Ovary (tissue), 3 donors: Measurements from ENCODE around the gene ACAN.

ENCODE experiments used
- EP300 ChIP-seq: sonication (generic); formaldehyde crosslinking; IDR thresholded peaks from one replicate; pipeline ENCODE4 v1.6.1; 2017; ENCODE audit warnings: antibody characterized with exemption
- POLR2A ChIP-seq: fragments of 450-650 bp; IDR thresholded peaks from one replicate; pipeline ENCODE4 v1.6.1; 2017; ENCODE audit warnings: antibody characterized with exemption, mild to moderate bottlenecking, moderate library complexity
- TF ChIP-seq, protein P1 (sequence below), 3 donors: fragments of 450-650 bp in 2 of 3; fragments of 200-600 bp in 1 of 3; IDR thresholded peaks; one replicate each; pipeline versions ENCODE4 v1.5.1 to v1.8.0; 2016 to 2022; ENCODE audit warnings: antibody characterized with exemption in 3 of 3, mild to moderate bottlenecking in 1 of 3
- donor health status: DM: no; HTN: no; CAD: no.

DNA sequence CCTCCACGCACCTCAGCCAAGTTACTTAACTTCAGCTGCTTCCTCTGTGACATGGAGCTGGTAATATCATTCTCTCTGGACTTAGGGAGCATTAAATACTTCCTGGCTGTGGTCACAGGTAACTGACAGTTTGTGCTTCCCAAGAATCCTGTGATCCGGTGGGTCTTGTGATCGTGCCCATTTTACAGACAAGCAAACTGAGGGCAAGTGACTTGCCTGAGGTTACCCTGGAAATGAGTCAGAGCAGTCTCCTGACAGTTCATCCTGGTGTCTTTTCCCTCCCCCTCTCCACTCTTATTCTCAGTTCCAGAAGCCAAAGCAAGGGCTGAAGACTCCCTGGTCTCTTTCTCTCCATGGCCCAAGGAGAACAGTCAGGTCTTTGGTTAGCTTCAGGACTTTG lies 35.9 kb downstream of the ACAN start:
- TF ChIP-seq, protein P1, sequence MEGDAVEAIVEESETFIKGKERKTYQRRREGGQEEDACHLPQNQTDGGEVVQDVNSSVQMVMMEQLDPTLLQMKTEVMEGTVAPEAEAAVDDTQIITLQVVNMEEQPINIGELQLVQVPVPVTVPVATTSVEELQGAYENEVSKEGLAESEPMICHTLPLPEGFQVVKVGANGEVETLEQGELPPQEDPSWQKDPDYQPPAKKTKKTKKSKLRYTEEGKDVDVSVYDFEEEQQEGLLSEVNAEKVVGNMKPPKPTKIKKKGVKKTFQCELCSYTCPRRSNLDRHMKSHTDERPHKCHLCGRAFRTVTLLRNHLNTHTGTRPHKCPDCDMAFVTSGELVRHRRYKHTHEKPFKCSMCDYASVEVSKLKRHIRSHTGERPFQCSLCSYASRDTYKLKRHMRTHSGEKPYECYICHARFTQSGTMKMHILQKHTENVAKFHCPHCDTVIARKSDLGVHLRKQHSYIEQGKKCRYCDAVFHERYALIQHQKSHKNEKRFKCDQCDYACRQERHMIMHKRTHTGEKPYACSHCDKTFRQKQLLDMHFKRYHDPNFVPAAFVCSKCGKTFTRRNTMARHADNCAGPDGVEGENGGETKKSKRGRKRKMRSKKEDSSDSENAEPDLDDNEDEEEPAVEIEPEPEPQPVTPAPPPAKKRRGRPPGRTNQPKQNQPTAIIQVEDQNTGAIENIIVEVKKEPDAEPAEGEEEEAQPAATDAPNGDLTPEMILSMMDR (IDR thresholded peaks at IDR 0.05) = no peak
- TF ChIP-seq POLR2A (no peak), EP300 (no peak)
